HepG2 (cell line): ENCODE measurements around the gene RAD51. TPM values are rescaled to one million over a fixed set of nuclear protein-coding genes. Genes with fewer than 3 reads are reported as not detected.

Experiments
- AGO2 ChIP-seq: fragments of 200-400 bp; formaldehyde crosslinking; optimal IDR thresholded peaks from 2 replicates; pipeline ENCODE3; 2017; ENCODE audit warnings: mild to moderate bottlenecking, low read depth, low read length, moderate library complexity
- BCLAF1 ChIP-seq: fragments of 450-650 bp; IDR thresholded peaks from 2 replicates; pipeline ENCODE4 v1.6.1; 2017; ENCODE audit warnings: mild to moderate bottlenecking
- CERS6 ChIP-seq: sonication (generic); formaldehyde crosslinking; IDR thresholded peaks from 2 replicates; pipeline ENCODE4 v1.5.0; 2020; ENCODE audit warnings: missing genetic modification reagents
- EZH2 ChIP-seq: conservative IDR thresholded peaks from 2 replicates; pipeline ENCODE4 v1.6.1; 2012; ENCODE audit warnings: mild to moderate bottlenecking, low read depth, low read length, moderate library complexity
- HNF4A ChIP-seq: sonication (generic); formaldehyde crosslinking; IDR thresholded peaks from 2 replicates; pipeline ENCODE4 v1.4.0; 2020; ENCODE audit warnings: missing genetic modification reagents
- HNRNPUL1 ChIP-seq: fragments of 200-400 bp; formaldehyde crosslinking; IDR thresholded peaks from 2 replicates; pipeline ENCODE4 v1.6.1; 2017; ENCODE audit warnings: low read depth, mild to moderate bottlenecking, low read length, moderate library complexity
- KLF11 ChIP-seq: IDR thresholded peaks from 2 replicates; pipeline ENCODE4 v1.6.1; 2016; ENCODE audit warnings: missing compliant biosample characterization
- NCOA5 ChIP-seq: sonication (generic); formaldehyde crosslinking; IDR thresholded peaks from 2 replicates; pipeline ENCODE4 v1.4.0; 2020; ENCODE audit warnings: missing genetic modification reagents
- RBM22 ChIP-seq: fragments of 200-400 bp; formaldehyde crosslinking; optimal IDR thresholded peaks from 2 replicates; pipeline ENCODE3; 2017; ENCODE audit warnings: mild to moderate bottlenecking, low read length, moderate library complexity
- ZFP36 ChIP-seq: fragments of 150-350 bp; IDR thresholded peaks from 2 replicates; pipeline ENCODE4 v1.6.1; 2018; ENCODE audit warnings: borderline replicate concordance, low read length, low read depth; ENCODE audit not compliant: partially characterized antibody
- ZMAT3 ChIP-seq: sonication (generic); formaldehyde crosslinking; conservative IDR thresholded peaks from 2 replicates; pipeline ENCODE4 v1.7.0; 2021; ENCODE audit warnings: missing genetic modification reagents
- ZNF230 ChIP-seq: sonication (generic); formaldehyde crosslinking; IDR thresholded peaks from 2 replicates; pipeline ENCODE4 v1.4.0; 2020; ENCODE audit warnings: mild to moderate bottlenecking, missing genetic modification reagents
- ZNF570 ChIP-seq: sonication (generic); formaldehyde crosslinking; IDR thresholded peaks from 2 replicates; pipeline ENCODE4 v1.4.0; 2020; ENCODE audit warnings: mild to moderate bottlenecking, missing genetic modification reagents, borderline replicate concordance
- ZNF644 ChIP-seq: IDR thresholded peaks from 2 replicates; pipeline ENCODE4 v1.6.1; 2016; ENCODE audit warnings: low read depth
- ZNF7 ChIP-seq: IDR thresholded peaks from 2 replicates; pipeline ENCODE4 v1.6.1; 2016; ENCODE audit warnings: missing biosample characterization, missing genetic modification reagents
- ZNF766 ChIP-seq: sonication (generic); formaldehyde crosslinking; IDR thresholded peaks from 2 replicates; pipeline ENCODE4 v1.5.0; 2020; ENCODE audit warnings: missing genetic modification reagents, borderline replicate concordance
- ZNF776 ChIP-seq: sonication (generic); formaldehyde crosslinking; IDR thresholded peaks from 2 replicates; pipeline ENCODE4 v1.4.0; 2020; ENCODE audit warnings: mild to moderate bottlenecking, missing genetic modification reagents
- polyA plus RNA-seq, 8 experiments: library from polyadenylated mRNA; depleted of rRNA in 3 of 8; stranded (reverse) in 7 of 8; unstranded in 1 of 8; fragments of >200 nt; fragmentation: Illumina TruSeq in 4 of 8; extraction: Trizol in 4 of 8; gene quantifications; 2 replicates each; pipeline versions ENCODE4 v1.2.1 to v1.2.3, GENCODE V29; 2011 to 2016; ENCODE audit warnings: low read depth in 4 of 8, missing spikeins in 1 of 8, mixed read lengths in 1 of 8; ENCODE audit not compliant: insufficient read depth in 1 of 8
- total RNA-seq, 5 experiments: library from RNA; depleted of rRNA; stranded (reverse); fragments of >200 nt; fragmentation: Illumina TruSeq; extraction: Trizol; gene quantifications; 2 replicates each; pipeline ENCODE4 v1.2.3, GENCODE V29; 2016; ENCODE audit warnings: low read depth in 1 of 5
- TF ChIP-seq, protein P1 (sequence below): sonication (generic); formaldehyde crosslinking; IDR thresholded peaks from 2 replicates; pipeline ENCODE4 v1.8.1; 2023; ENCODE audit warnings: mild to moderate bottlenecking, missing genetic modification reagents
- TF ChIP-seq, protein P2 (sequence below): IDR thresholded peaks from 2 replicates; pipeline ENCODE4 v1.6.1; 2016; ENCODE audit warnings: missing biosample characterization, missing genetic modification reagents, low read depth
- TF ChIP-seq, protein P3 (sequence below): sonication (generic); formaldehyde crosslinking; IDR thresholded peaks from 2 replicates; pipeline ENCODE4 v1.8.0; 2022; ENCODE audit warnings: missing genetic modification reagents, mild to moderate bottlenecking, inconsistent platforms, borderline replicate concordance

Gene RAD51
- total and polyA plus RNA-seq, 2 of the 13 experiments (the other 11 are each of a cell fraction or from before 2014, with no cell fraction given): 8.5 to 12.8 TPM

DNA sequence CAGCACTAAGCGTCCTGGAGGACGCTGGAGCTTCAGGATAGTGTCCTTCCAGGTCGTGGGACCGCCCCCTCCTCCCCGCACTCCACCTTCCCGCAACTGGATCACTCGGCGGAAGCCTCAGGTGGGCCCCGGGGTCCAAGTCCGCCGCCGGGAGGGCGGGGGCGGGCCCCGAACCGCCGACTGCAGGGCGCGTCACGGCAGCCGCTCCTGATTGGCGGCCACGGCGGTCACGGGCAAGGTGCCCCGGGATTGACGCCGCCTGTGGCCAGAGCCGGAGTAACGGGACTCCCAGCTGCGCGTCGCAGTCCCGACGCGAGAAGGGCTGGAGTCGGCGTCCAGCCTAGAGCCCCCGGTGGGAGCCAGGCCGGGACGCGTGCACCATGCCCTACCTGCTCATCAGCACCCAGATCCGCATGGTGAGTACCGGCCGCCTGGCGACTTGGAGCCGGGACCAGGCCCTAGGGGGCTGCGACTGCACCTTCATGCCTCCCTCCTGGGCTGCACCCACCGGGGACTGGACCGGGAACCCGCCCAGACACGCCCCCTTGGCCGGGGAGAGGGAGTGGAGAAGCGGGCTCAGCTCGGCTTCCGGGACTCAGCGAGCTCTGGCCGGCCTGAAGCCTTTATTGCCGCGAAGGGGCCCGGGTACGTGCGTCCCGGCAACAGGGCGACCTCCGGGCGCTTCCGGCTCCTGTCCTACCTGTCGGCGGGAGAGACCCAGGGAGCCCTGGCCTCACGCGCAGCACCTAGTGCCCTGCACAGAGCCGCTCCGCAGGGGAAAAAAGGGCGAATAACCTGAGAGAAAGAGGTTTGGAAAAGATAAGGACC lies 69.0 kb downstream of the RAD51 start, which contains the start of gene GCHFR (continued):
- no peak for TF ChIP-seq EZH2
- TF ChIP-seq, protein P1, sequence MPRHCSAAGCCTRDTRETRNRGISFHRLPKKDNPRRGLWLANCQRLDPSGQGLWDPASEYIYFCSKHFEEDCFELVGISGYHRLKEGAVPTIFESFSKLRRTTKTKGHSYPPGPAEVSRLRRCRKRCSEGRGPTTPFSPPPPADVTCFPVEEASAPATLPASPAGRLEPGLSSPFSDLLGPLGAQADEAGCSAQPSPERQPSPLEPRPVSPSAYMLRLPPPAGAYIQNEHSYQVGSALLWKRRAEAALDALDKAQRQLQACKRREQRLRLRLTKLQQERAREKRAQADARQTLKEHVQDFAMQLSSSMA (CRISPR knock-in tag): peak; percentile 15; the same call in 1 of the 2 replicates
- peak; percentile 56 for TF ChIP-seq CERS6 (CRISPR knock-in tag)
- TF ChIP-seq ZNF644 (CRISPR knock-in tag): no peak
- TF ChIP-seq ZNF7: no peak
- no peak; the same call in 1 of the 2 replicates for TF ChIP-seq ZNF570 (CRISPR knock-in tag)
- no peak for TF ChIP-seq RBM22
- TF ChIP-seq HNRNPUL1: no peak; the same call in none of the 2 replicates
- TF ChIP-seq NCOA5 (CRISPR knock-in tag): no peak
- no peak for TF ChIP-seq ZNF230 (CRISPR knock-in tag)
- peak; percentile 95 for TF ChIP-seq ZNF776
- TF ChIP-seq, protein P2, sequence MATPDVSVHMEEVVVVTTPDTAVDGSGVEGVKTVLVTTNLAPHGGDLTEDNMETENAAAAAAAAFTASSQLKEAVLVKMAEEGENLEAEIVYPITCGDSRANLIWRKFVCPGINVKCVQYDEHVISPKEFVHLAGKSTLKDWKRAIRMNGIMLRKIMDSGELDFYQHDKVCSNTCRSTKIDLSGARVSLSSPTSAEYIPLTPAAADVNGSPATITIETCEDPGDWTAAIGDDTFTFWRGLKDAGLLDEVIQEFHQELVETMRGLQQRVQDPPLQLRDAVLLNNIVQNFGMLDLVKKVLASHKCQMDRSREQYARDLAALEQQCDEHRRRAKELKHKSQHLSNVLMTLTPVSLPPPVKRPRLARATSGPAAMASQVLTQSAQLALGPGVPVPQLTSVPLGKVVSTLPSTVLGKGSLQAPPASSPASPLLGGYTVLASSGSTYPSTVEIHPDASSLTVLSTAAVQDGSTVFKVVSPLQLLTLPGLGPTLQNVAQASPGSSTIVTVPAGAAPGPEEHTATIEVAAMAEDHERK (CRISPR knock-in tag): no peak
- TF ChIP-seq ZFP36: no peak
- TF ChIP-seq AGO2: peak; percentile 94
- TF ChIP-seq, protein P3, sequence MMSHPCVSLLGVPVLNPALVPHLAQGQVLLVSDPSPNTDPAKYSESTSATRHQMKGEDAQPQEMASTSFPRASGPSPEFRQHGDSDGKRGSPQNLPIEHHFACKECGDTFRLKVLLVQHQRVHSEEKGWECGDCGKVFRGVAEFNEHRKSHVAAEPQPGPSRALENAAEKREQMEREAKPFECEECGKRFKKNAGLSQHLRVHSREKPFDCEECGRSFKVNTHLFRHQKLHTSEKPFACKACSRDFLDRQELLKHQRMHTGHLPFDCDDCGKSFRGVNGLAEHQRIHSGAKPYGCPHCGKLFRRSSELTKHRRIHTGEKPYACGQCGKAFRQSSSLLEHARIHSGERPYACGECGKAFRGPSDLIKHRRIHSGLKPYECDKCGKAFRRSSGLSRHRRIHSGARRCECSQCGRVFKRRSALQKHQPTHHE: peak; percentile 63; the same call in 1 of the 2 replicates
- TF ChIP-seq HNF4A: peak; percentile 25; the same call in 1 of the 2 replicates
- TF ChIP-seq ZNF766 (CRISPR knock-in tag): 0 out of 2 replicates have a peak, but pooled peaks have one; percentile 18
- TF ChIP-seq BCLAF1: no peak
- no peak for TF ChIP-seq KLF11 (CRISPR knock-in tag)
- TF ChIP-seq ZMAT3 (CRISPR knock-in tag): 0 out of 2 replicates have a peak, but pooled peaks have one; percentile 59
